Adrenal gland (tissue), 12 donors: ENCODE data around the gene SLC9A2. TPM values are rescaled to one million over a fixed set of nuclear protein-coding genes. Genes with fewer than 3 reads are reported as not detected.

Experiments used
- DNase-seq, 7 donors: peaks; one replicate each; pipeline ENCODE4 v3.0.0-alpha.2; 2019 to 2020
- H3K27ac ChIP-seq, 5 donors: fragments of 200-600 bp; sonication (generic) in 4 of 5; 1 replicate in 3 of 5; 2 replicates in 2 of 5; pipeline versions ENCODE4 v1.5.1 to v1.8.0; 2016 to 2020; ENCODE audit warnings: mild to moderate bottlenecking in 1 of 5
- H3K27me3 ChIP-seq: fragments of 200-600 bp; 2 replicates; pipeline ENCODE4 v1.8.0; 2021
- H3K36me3 ChIP-seq, 2 donors: fragments of 200-600 bp; replicated peaks in 1 of 2; 1 replicate in 1 of 2; 2 replicates in 1 of 2; pipeline versions ENCODE4 v1.5.1 to v1.8.0; 2018 to 2022
- H3K4me1 ChIP-seq, 2 donors: fragments of 200-600 bp; replicated peaks in 1 of 2; 1 replicate in 1 of 2; 2 replicates in 1 of 2; pipeline versions ENCODE4 v1.5.1 to v1.8.0; 2018 to 2021
- H3K4me3 ChIP-seq, 4 donors: fragments of 200-600 bp; sonication (generic) in 3 of 4; one replicate each; pipeline ENCODE4 v1.5.1; 2016 to 2018
- H3K9me3 ChIP-seq, 3 donors: fragments of 200-600 bp; sonication (generic) in 1 of 3; replicated peaks in 1 of 3; 1 replicate in 2 of 3; 2 replicates in 1 of 3; pipeline versions ENCODE4 v1.5.1 to v1.8.0; 2016 to 2021
- POLR2A ChIP-seq, 2 donors: fragments of 450-650 bp; IDR thresholded peaks; one replicate each; pipeline ENCODE4 v1.6.1; 2017; ENCODE audit warnings: antibody characterized with exemption in 2 of 2, mild to moderate bottlenecking in 2 of 2, moderate library complexity in 1 of 2
- WGBS, 4 donors: extraction: QIAGEN DNeasy Blood & Tissue Kit in 2 of 4; methylation state at CpG; one replicate each; pipeline versions ENCODE4 v1.1.5 to v1.1.7; 2013 to 2017; 5-methylcytosine and 5-hydroxymethylcytosine counted together
- intact Hi-C, 2 donors: fragments of 100-400 bp; cut with DNase I; formaldehyde crosslinking; loops; one replicate each; pipeline versions ENCODE4 v1.14.1 to v1.15.0; 2022 to 2023
- polyA plus RNA-seq, 3 donors: library from polyadenylated mRNA; stranded (reverse); fragments of 200-250 nt in 2 of 3; fragments of 350-450 nt in 1 of 3; fragmentation: Illumina TruSeq in 1 of 3; extraction: RNeasy Lipid Tissue Mini Kit (QIAGEN cat#74804) in 1 of 3; gene quantifications; one replicate each; pipeline ENCODE4 v1.2.3, GENCODE V29; 2013 to 2014
- total RNA-seq, 9 donors: library from RNA; depleted of rRNA in 4 of 9; stranded (reverse); fragments of >200 nt in 4 of 9; fragments of 120-200 nt in 1 of 9; fragmentation: NEBNext Ultra II Directional in 1 of 9; extraction: Animal tissue kit (Norgen Biotek cat#: 25700) in 1 of 9; gene quantifications; one replicate each; pipeline versions ENCODE4 v1.1.0 to v1.2.4, GENCODE V29; 2013 to 2023
- TF ChIP-seq, protein P1 (sequence below), 6 experiments: fragments of 450-650 bp in 4 of 6; fragments of 200-600 bp in 2 of 6; sonication (generic) in 1 of 6; IDR thresholded peaks; 1 replicate in 5 of 6; 2 replicates in 1 of 6; pipeline versions ENCODE4 v1.5.1 to v1.8.0; 2016 to 2021; ENCODE audit warnings: antibody characterized with exemption in 6 of 6, mild to moderate bottlenecking in 2 of 6, moderate library complexity in 1 of 6
- donor health status: healthy with polysubstance abuse.
- donor health status: Bipolar disorder and iron deficiency.
- donor health status: DM: yes; HTN: yes; CAD: no.
- donor health status: DM: no; HTN: no; CAD: no.
- donor health status: DM: no; HTN: no; CAD: no.
- donor health status: DM: yes; HTN: yes; CAD: no.

Gene SLC9A2
- total and polyA plus RNA-seq, 12 donors = 0.03 to 2.1 (median 0.28) TPM; not detected in 2

DNA sequence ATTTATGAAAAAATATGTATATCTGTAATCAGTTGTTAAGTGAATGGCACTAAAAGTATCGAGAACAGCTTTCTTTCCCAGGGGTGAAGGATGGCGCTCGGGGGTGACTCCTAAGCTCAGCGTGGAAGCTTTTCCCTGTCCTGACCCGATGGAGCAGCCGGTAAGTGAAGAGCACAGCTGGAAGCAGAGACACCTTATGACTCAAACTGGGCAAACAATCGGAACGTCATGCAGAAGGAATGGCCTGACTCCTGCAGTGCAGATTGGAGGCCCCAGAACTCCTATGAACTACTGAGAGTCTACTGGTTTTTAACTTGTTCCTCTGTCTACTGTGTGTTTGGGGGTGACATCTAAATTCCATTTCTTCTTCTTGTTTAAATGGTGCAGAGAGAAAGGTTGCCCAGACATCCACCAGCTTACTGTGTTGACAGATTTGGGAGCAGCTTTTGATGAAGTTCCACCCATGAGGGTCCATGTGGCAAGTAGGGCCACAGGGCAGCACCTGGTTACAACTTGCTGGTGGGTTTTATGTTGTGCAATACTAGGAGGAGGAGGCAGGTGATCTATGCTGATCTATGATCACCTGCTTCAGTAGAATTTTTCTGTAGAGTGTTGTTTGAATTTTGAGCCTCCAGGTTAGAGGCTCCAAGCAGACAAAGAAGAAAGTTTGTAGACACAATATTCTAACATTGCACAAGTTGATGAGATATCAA lies 89.7 kb downstream of the SLC9A2 start:
- DNase-seq = no peak
- peaks cover 6% of the 10 kb centered on the region for H3K27me3 ChIP-seq
- H3K4me1 ChIP-seq = no peaks in the 10 kb centered on the region
- WGBS, 4 donors = 84 to 88% (median 86%) methylated on average over 8 of the region's 8 CpGs
- no peak overlapping the region for H3K4me3 ChIP-seq
- no peaks in the 10 kb centered on the region for H3K36me3 ChIP-seq
- TF ChIP-seq, protein P1, sequence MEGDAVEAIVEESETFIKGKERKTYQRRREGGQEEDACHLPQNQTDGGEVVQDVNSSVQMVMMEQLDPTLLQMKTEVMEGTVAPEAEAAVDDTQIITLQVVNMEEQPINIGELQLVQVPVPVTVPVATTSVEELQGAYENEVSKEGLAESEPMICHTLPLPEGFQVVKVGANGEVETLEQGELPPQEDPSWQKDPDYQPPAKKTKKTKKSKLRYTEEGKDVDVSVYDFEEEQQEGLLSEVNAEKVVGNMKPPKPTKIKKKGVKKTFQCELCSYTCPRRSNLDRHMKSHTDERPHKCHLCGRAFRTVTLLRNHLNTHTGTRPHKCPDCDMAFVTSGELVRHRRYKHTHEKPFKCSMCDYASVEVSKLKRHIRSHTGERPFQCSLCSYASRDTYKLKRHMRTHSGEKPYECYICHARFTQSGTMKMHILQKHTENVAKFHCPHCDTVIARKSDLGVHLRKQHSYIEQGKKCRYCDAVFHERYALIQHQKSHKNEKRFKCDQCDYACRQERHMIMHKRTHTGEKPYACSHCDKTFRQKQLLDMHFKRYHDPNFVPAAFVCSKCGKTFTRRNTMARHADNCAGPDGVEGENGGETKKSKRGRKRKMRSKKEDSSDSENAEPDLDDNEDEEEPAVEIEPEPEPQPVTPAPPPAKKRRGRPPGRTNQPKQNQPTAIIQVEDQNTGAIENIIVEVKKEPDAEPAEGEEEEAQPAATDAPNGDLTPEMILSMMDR (IDR thresholded peaks at IDR 0.05) = no peak
- no peak for TF ChIP-seq POLR2A (IDR thresholded peaks at IDR 0.05)
- no peaks in the 10 kb centered on the region for H3K9me3 ChIP-seq
- H3K27ac ChIP-seq = no peak overlapping the region
- intact Hi-C loops = no loop called here

DNA sequence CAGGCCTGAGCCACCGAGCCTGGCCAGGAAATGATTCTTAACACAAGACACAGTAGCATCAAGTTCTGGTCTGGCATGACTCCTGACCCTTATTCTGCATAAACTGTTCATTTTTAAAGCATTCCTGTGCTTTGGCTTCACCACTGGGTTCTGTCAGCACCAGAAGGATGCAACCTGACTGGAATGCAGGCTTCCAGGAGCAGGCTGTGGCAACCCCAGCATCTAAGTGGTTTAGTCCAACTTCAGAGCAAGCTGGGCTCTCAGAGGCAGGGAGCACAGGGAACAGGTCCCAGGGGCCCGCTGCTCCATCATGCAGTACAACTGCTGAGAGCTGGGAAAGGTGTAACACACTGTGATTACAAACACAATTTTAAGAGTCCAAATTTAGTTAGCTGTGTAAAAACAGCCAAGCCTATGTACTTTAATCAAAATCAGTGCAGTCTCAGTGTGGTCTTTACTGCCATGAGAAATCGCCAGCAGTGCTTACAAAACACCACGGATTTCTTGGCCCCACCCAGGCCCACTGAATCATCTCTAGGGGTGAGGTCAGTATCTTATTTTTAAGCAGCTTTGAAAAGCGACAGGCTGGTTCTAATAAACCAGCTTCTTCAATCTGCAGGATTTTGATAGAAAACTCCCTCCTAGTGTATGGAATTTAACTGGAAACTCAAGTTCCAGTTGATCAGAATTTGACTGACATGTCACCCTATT lies 98.1 kb downstream of the SLC9A2 start:
- Histone ChIP-seq H3K4me3 (no peak overlapping the region), H3K9me3 (no peaks in the 10 kb centered on the region), H3K27ac (no peak overlapping the region), H3K27me3 (no peaks in the 10 kb centered on the region), H3K36me3 (peaks cover 0 to 16% of the 10 kb centered on the region in 2 donors), H3K4me1 (no peaks in the 10 kb centered on the region)
- WGBS, 4 donors = 68 to 84% (median 79%) methylated on average over 5 of the region's 5 CpGs
- TF ChIP-seq, protein P1 (IDR thresholded peaks at IDR 0.05) = no peak
- no peak for TF ChIP-seq POLR2A (IDR thresholded peaks at IDR 0.05)
- DNase-seq = no peak
- intact Hi-C loops = no loop called here

DNA sequence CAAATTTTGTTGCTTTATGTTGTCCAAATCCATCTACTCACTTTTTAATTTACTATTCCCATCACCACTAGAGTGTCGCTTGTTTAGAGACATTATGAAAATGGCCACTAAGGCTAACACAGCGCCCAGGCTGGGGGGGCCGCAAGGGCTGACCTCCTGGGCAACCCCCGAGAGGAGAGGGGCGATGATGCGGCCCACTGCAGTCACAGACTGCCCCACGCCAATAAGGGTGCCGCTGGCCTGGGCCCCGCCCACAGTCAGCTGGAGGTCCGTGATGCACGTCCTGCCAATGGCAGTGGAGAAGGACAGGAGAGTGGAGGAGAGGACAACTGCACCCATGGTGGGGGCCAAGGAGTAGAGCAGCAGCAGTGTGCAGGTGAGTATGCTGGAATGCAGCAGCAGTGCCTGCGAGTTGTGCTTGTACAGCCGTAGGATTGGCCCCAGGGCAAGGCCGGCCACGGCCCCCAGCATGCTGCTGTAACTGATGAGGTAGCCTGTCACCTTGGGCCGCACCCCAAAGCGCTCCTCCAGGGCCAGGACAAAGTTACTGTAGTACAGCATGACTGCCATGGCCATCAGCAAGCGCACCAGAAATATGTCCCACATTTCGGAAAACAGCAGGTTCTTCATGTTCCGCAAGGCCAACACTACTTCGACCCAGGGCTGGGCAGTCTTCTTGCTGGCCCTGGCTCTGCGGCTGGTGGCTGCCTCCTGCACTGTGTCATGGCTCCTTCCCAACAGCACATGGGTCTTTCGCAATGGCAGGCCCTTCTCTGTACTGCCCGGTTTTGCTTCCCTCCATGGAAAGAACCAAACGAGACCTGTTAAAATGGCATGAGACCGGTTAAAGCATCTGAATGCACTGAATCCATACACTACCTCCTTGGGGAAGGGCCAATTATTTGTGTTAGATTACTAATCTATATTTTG lies 99.3 kb downstream of the SLC9A2 start:
- no peak for DNase-seq
- Histone ChIP-seq H3K9me3 (no peaks in the 10 kb centered on the region), H3K27ac (no peak overlapping the region), H3K4me1 (no peaks in the 10 kb centered on the region), H3K4me3 (no peak overlapping the region), H3K36me3 (peaks cover 0 to 22% of the 10 kb centered on the region in 2 donors), H3K27me3 (no peaks in the 10 kb centered on the region)
- intact Hi-C loops = no loop called here
- no peak for TF ChIP-seq POLR2A (IDR thresholded peaks at IDR 0.05)
- TF ChIP-seq, protein P1 (IDR thresholded peaks at IDR 0.05) = no peak
- WGBS, 4 donors = 93 to 97% (median 95%) methylated on average over 20 to 26 of the region's 26 CpGs

DNA sequence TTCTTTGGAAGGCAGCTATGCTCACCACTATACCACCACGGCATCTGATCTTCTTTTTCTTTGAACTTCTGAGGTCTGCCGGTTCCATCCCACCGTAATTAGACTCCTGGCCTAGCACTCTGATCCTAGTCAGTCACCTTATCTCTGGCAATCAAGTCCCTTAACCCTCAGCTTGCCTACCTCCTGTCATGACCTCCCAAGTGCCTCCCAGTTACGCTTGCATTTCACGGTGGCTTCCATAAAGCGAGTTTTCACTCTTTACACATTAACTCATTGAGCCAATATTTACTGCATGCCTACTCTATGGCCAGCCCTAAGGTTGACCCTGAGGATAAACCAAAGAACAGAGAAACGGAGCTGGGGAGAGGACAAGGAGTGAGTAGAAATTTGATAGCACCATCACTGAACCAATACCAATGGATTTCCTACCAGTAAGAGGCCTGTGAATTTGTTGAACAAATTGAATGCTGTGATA lies 104.7 kb downstream of the SLC9A2 start:
- Histone ChIP-seq H3K9me3 (no peaks in the 10 kb centered on the region), H3K27ac (no peak overlapping the region), H3K27me3 (no peaks in the 10 kb centered on the region), H3K4me3 (no peak overlapping the region), H3K4me1 (no peaks in the 10 kb centered on the region), H3K36me3 (peaks cover 0 to 22% of the 10 kb centered on the region in 2 donors)
- no peak for DNase-seq
- WGBS, 4 donors = 81 to 84% (median 84%) methylated on average over 7 of the region's 7 CpGs
- intact Hi-C loops = no loop called here
- TF ChIP-seq, protein P1 (IDR thresholded peaks at IDR 0.05) = no peak
- no peak for TF ChIP-seq POLR2A (IDR thresholded peaks at IDR 0.05)
